ENCODE measurements around the gene KMT2B.
A peak's percentile ranks its signal among the peaks of the same experiment; 100 is the strongest.

Gene KMT2B

GRCh38 chr19:35740423-35741202 is 22.8 kb downstream of the KMT2B start:
- peak; percentile 83 for ATAC-seq (ENCODE audit: low read depth)

GRCh38 chr19:35741203-35741515 is 23.4 kb downstream of the KMT2B start:
- ATAC-seq (ENCODE audit: low read depth) (no peak), DNase-seq (ENCODE audit: low spot score) (no peak)
- Histone ChIP-seq H3K27me3 (ENCODE audit: insufficient read depth, poor library complexity, severe bottlenecking) (no peaks in the 10 kb centered on the region), H3K4me3 (ENCODE audit: severe bottlenecking) (peak overlapping the region; percentile 38), H3K36me3 (ENCODE audit: low read depth) (peaks cover 24% of the 10 kb centered on the region), H3K27ac (ENCODE audit: poor library complexity, severe bottlenecking) (peak overlapping the region; percentile 12), H3K4me1 (ENCODE audit: insufficient read depth, poor library complexity, severe bottlenecking) (no peaks in the 10 kb centered on the region), H3K9me3 (ENCODE audit: severe bottlenecking) (no peaks in the 10 kb centered on the region)
- no peak for TF ChIP-seq CTCF (IDR thresholded peaks at IDR 0.05; ENCODE audit: poor library complexity, severe bottlenecking)

More at GRCh38 chr19:35740423-35741202, 22.8 kb downstream of the KMT2B start:
- Histone ChIP-seq H3K36me3 (ENCODE audit: low read depth) (peaks cover 30% of the 10 kb centered on the region), H3K27me3 (ENCODE audit: insufficient read depth, poor library complexity, severe bottlenecking) (no peaks in the 10 kb centered on the region), H3K4me3 (ENCODE audit: severe bottlenecking) (peak overlapping the region; percentile 38), H3K27ac (ENCODE audit: poor library complexity, severe bottlenecking) (peak overlapping the region; percentile 12), H3K9me3 (ENCODE audit: severe bottlenecking) (no peaks in the 10 kb centered on the region), H3K4me1 (ENCODE audit: insufficient read depth, poor library complexity, severe bottlenecking) (no peaks in the 10 kb centered on the region)
- TF ChIP-seq CTCF (IDR thresholded peaks at IDR 0.05; ENCODE audit: poor library complexity, severe bottlenecking) = peak; percentile 16
- DNase-seq (ENCODE audit: low spot score) = peak; percentile 97

GRCh38 chr19:35742121-35742724 is 24.4 kb downstream of the KMT2B start, which contains the start of gene IGFLR1:
IGFLR1 (minus strand) TSS chr19:35742452; CDS start chr19:35741180, 1,272 bp downstream.
- H3K9me3 ChIP-seq (ENCODE audit: severe bottlenecking) = no peaks in the 10 kb centered on the region
- no peak within 1 kb of the TSS for H3K27ac ChIP-seq (ENCODE audit: poor library complexity, severe bottlenecking)
- DNase-seq (ENCODE audit: low spot score) = no peak
- TF ChIP-seq CTCF (IDR thresholded peaks at IDR 0.05; ENCODE audit: poor library complexity, severe bottlenecking) = no peak
- ATAC-seq (ENCODE audit: low read depth) = no peak
- H3K36me3 ChIP-seq (ENCODE audit: low read depth) = peaks cover 17% of the 10 kb centered on the region
- H3K4me1 ChIP-seq (ENCODE audit: insufficient read depth, poor library complexity, severe bottlenecking) = no peaks in the 10 kb centered on the region
- H3K4me3 ChIP-seq (ENCODE audit: severe bottlenecking) = no peak within 1 kb of the TSS
- H3K27me3 ChIP-seq (ENCODE audit: insufficient read depth, poor library complexity, severe bottlenecking) = no peaks in the 10 kb centered on the region

GRCh38 chr19:35743640-35744429 is 26.0 kb downstream of the KMT2B start:
- DNase-seq (ENCODE audit: low spot score) (no peak), ATAC-seq (ENCODE audit: low read depth) (no peak)
- no peaks in the 10 kb centered on the region for H3K27me3 ChIP-seq (ENCODE audit: insufficient read depth, poor library complexity, severe bottlenecking)
- H3K36me3 ChIP-seq (ENCODE audit: low read depth) = peaks cover 4% of the 10 kb centered on the region
- no peak for TF ChIP-seq CTCF (IDR thresholded peaks at IDR 0.05; ENCODE audit: poor library complexity, severe bottlenecking)
- no peaks in the 10 kb centered on the region for H3K4me1 ChIP-seq (ENCODE audit: insufficient read depth, poor library complexity, severe bottlenecking)
- no peak overlapping the region for H3K4me3 ChIP-seq (ENCODE audit: severe bottlenecking)
- H3K9me3 ChIP-seq (ENCODE audit: severe bottlenecking) = no peaks in the 10 kb centered on the region
- no peak overlapping the region for H3K27ac ChIP-seq (ENCODE audit: poor library complexity, severe bottlenecking)

Measured in RWPE2 (cell line).